SK-N-SH (cell line): Measurements from ENCODE around the gene OSBPL9.

Source experiments
- CTCF ChIP-seq: fragments of 200-600 bp; sonication (generic); IDR thresholded peaks from 2 replicates; pipeline ENCODE4 v1.6.1; 2017; ENCODE audit warnings: antibody characterized with exemption, mild to moderate bottlenecking, moderate library complexity
- GABPA ChIP-seq: IDR thresholded peaks from 2 replicates; pipeline ENCODE4 v1.4.0; 2012; ENCODE audit warnings: low read depth, mild to moderate bottlenecking
- GATA2 ChIP-seq: sonication (generic); formaldehyde crosslinking; IDR thresholded peaks from 2 replicates; pipeline ENCODE4 v1.5.0; 2020; ENCODE audit warnings: mild to moderate bottlenecking, missing genetic modification reagents
- SMC3 ChIP-seq: IDR thresholded peaks from 2 replicates; pipeline ENCODE4 v1.6.1; 2012; ENCODE audit warnings: low read depth, low read length, improper control_type of control experiment

GRCh38 chr1:51642739-51643142, 25.8 kb downstream of the OSBPL9 start:
- TF ChIP-seq SMC3 (no peak), GATA2 (CRISPR knock-in tag) (no peak), GABPA (no peak), CTCF (no peak)
